A549 (cell line): ENCODE results near the gene MRM3. TPM values are rescaled to one million over a fixed set of nuclear protein-coding genes. Genes with fewer than 3 reads are reported as not detected.

Source experiments
- ATAC-seq, 2 experiments: fragments of 200-7000 bp in 1 of 2; fragments of >200 bp in 1 of 2; cut with Nextera tagmentation in 1 of 2; cut with Tn5 transposase in 1 of 2; 3 replicates each; pipeline versions ENCODE4 v1.8.0 to v1.9.1; 2018 to 2020; ENCODE audit warnings: mild to moderate bottlenecking in 1 of 2, moderate library complexity in 1 of 2
- CTCF ChIA-PET: fragments of 300-600 bp; sonication (Branson Sonifier 250); formaldehyde crosslinking; extraction: SDS; loops from one replicate; lab custom pipeline; 2021; ENCODE audit warnings: antibody characterized with exemption, inconsistent platforms; lab: Yijun Ruan, JAX
- POLR2A ChIA-PET: fragments of 350-600 bp; formaldehyde crosslinking; extraction: SDS; loops from one replicate; lab custom pipeline; 2021; ENCODE audit warnings: antibody characterized with exemption, inconsistent platforms; lab: Yijun Ruan, JAX
- DNase-seq, 2 experiments: peaks; one replicate each; pipeline versions ENCODE4 v3.0.0 to v3.0.0-alpha.2; 2011 to 2016; ENCODE audit warnings: low read depth in 1 of 2, low spot score in 1 of 2
- FAIRE-seq: peaks from 2 replicates; lab custom pipeline; 2011; peaks lifted over from hg19 to GRCh38; lab: Jason Lieb, UNC
- H3K27ac ChIP-seq, 2 experiments: fragments of >200 bp; sonication (Bioruptor Twin); formaldehyde crosslinking; 3 replicates each; pipeline ENCODE4 v1.5.1; 2016 to 2017
- H3K4me1 ChIP-seq: fragments of >200 bp; sonication (Bioruptor Twin); formaldehyde crosslinking; 3 replicates; pipeline ENCODE4 v1.6.1; 2016
- H3K4me2 ChIP-seq: fragments of >200 bp; sonication (Bioruptor Twin); formaldehyde crosslinking; 3 replicates; pipeline ENCODE4 v1.6.1; 2016
- H3K4me3 ChIP-seq: fragments of >200 bp; sonication (Bioruptor Twin); formaldehyde crosslinking; 3 replicates; pipeline ENCODE4 v1.5.1; 2016
- H3K9me3 ChIP-seq: fragments of >200 bp; sonication (Bioruptor Twin); formaldehyde crosslinking; 3 replicates; pipeline ENCODE4 v1.6.1; 2016
- BHLHE40 ChIP-seq: IDR thresholded peaks from 2 replicates; pipeline ENCODE4 v1.6.1; 2012; ENCODE audit warnings: low read depth, low read length, inconsistent platforms
- CBX8 ChIP-seq: fragments of 200-600 bp; sonication (generic); IDR thresholded peaks from 2 replicates; pipeline ENCODE4 v1.6.1; 2016
- CHD2 ChIP-seq: fragments of 150-350 bp; IDR thresholded peaks from 2 replicates; pipeline ENCODE4 v1.6.1; 2014; ENCODE audit warnings: low read length; ENCODE audit not compliant: partially characterized antibody
- EP300 ChIP-seq, 2 experiments: fragments of >200 bp; sonication (Bioruptor Twin); formaldehyde crosslinking; IDR thresholded peaks; 2 replicates in 1 of 2; 3 replicates in 1 of 2; pipeline ENCODE4 v1.6.1; 2016 to 2017
- GATA3 ChIP-seq: IDR thresholded peaks from 2 replicates; pipeline ENCODE4 v1.6.1; 2012; ENCODE audit warnings: borderline replicate concordance
- HMGXB4 ChIP-seq: fragments of 250-450 bp; sonication (Bioruptor Pico); IDR thresholded peaks from 2 replicates; pipeline ENCODE4 v1.5.0; 2021; ENCODE audit warnings: mild to moderate bottlenecking, moderate library complexity, borderline replicate concordance
- JUN ChIP-seq, 2 experiments: fragments of >200 bp; sonication (Bioruptor Twin); formaldehyde crosslinking; IDR thresholded peaks; 2 replicates in 1 of 2; 3 replicates in 1 of 2; pipeline ENCODE4 v1.6.1; 2016 to 2017
- JUNB ChIP-seq: fragments of >200 bp; sonication (Bioruptor Twin); formaldehyde crosslinking; IDR thresholded peaks from 2 replicates; pipeline ENCODE4 v1.6.1; 2016
- KDM1A ChIP-seq: fragments of 200-600 bp; sonication (generic); IDR thresholded peaks from 2 replicates; pipeline ENCODE4 v1.6.1; 2016; ENCODE audit warnings: low read depth, mild to moderate bottlenecking
- MAZ ChIP-seq: fragments of 150-350 bp; IDR thresholded peaks from 2 replicates; pipeline ENCODE4 v1.6.1; 2014; ENCODE audit warnings: antibody characterized with exemption, low read depth, low read length, borderline replicate concordance
- MYC ChIP-seq: IDR thresholded peaks from 2 replicates; pipeline ENCODE4 v1.6.1; 2012; ENCODE audit warnings: mild to moderate bottlenecking, inconsistent platforms, low read length, improper control_type of control experiment, borderline replicate concordance
- NFE2L2 ChIP-seq: fragments of 150-350 bp; conservative IDR thresholded peaks from 2 replicates; pipeline ENCODE4 v1.6.1; 2014; ENCODE audit warnings: low read length
- PHF8 ChIP-seq: fragments of 200-600 bp; sonication (generic); IDR thresholded peaks from 2 replicates; pipeline ENCODE4 v1.6.1; 2016; ENCODE audit warnings: low read depth, mild to moderate bottlenecking, antibody characterized with exemption, moderate library complexity, borderline replicate concordance
- POLR2AphosphoS2 ChIP-seq: conservative IDR thresholded peaks from 2 replicates; pipeline ENCODE4 v1.6.1; 2012; ENCODE audit warnings: low read length, improper control_type of control experiment, inconsistent platforms
- RAD21 ChIP-seq, 2 experiments: fragments of >200 bp in 1 of 2; sonication (Bioruptor Twin) in 1 of 2; formaldehyde crosslinking in 1 of 2; IDR thresholded peaks in 1 of 2; conservative IDR thresholded peaks in 1 of 2; 2 replicates in 1 of 2; 3 replicates in 1 of 2; pipeline ENCODE4 v1.6.1; 2012 to 2018; ENCODE audit warnings: inconsistent platforms in 1 of 2
- RNF2 ChIP-seq: fragments of 200-600 bp; sonication (generic); IDR thresholded peaks from 2 replicates; pipeline ENCODE4 v1.6.1; 2016; ENCODE audit warnings: low read depth, mild to moderate bottlenecking, antibody characterized with exemption, moderate library complexity, borderline replicate concordance
- SREBF2 ChIP-seq: fragments of 450-650 bp; IDR thresholded peaks from 2 replicates; pipeline ENCODE4 v1.6.1; 2014; ENCODE audit warnings: mild to moderate bottlenecking, moderate library complexity
- TFCP2L1 ChIP-seq: fragments of 250-450 bp; sonication (Bioruptor Pico); IDR thresholded peaks from 2 replicates; pipeline ENCODE4 v1.5.0; 2021; ENCODE audit warnings: mild to moderate bottlenecking
- WGBS: methylation state at CpG from one replicate; pipeline ENCODE4 v1.1.6; 2017; ENCODE audit errors: missing lambda C conversion rate; 5-methylcytosine and 5-hydroxymethylcytosine counted together
- polyA plus RNA-seq, 4 experiments: library from polyadenylated mRNA; depleted of rRNA in 3 of 4; stranded (reverse); fragments of >200 nt; fragmentation: RNase III in 1 of 4; extraction: RNeasy Plus Mini Kit Qiagen cat#74134 plus additional on column Dnase treatment in 1 of 4; gene quantifications; 2 replicates in 3 of 4; 3 replicates in 1 of 4; pipeline ENCODE4 v1.2.3, GENCODE V29; 2011 to 2017
- TF ChIP-seq, protein P1 (sequence below): fragments of 150-350 bp; IDR thresholded peaks from 2 replicates; pipeline ENCODE4 v1.6.1; 2014; ENCODE audit warnings: low read depth, mild to moderate bottlenecking, low read length
- TF ChIP-seq, protein P2 (sequence below): fragments of 450-650 bp; IDR thresholded peaks from 2 replicates; pipeline ENCODE4 v1.6.1; 2014; ENCODE audit warnings: antibody characterized with exemption

The MRM3 gene
- polyA plus RNA-seq, 2 of the 4 experiments (the other 2 are of a cell fraction): 38.8 to 47.1 TPM

- TF ChIP-seq SREBF2: no peak
- TF ChIP-seq RNF2: no peak
- TF ChIP-seq NFE2L2: no peak
- no peak for TF ChIP-seq GATA3
- TF ChIP-seq BHLHE40: no peak
- no peak for TF ChIP-seq TFCP2L1 (CRISPR knock-in tag)
Observed at GRCh38 chr17:819251-819650, 37.1 kb downstream of the MRM3 start (continued).

- no peak for TF ChIP-seq MAZ
- no peak for TF ChIP-seq CBX8
- TF ChIP-seq, protein P1, sequence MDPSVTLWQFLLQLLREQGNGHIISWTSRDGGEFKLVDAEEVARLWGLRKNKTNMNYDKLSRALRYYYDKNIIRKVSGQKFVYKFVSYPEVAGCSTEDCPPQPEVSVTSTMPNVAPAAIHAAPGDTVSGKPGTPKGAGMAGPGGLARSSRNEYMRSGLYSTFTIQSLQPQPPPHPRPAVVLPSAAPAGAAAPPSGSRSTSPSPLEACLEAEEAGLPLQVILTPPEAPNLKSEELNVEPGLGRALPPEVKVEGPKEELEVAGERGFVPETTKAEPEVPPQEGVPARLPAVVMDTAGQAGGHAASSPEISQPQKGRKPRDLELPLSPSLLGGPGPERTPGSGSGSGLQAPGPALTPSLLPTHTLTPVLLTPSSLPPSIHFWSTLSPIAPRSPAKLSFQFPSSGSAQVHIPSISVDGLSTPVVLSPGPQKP: no peak
- no peak for TF ChIP-seq EP300 (IDR thresholded peaks at IDR 0.05)
- no peak for TF ChIP-seq PHF8
- no peak overlapping the region for H3K4me2 ChIP-seq
- 89% methylated on average over 9 of the region's 9 CpGs for WGBS
- no peaks in the 10 kb centered on the region for H3K9me3 ChIP-seq
- ATAC-seq (no peak), DNase-seq (no peak), FAIRE-seq (no peak)
- POLR2A ChIA-PET: no interaction called here
- no peaks in the 10 kb centered on the region for H3K4me1 ChIP-seq
- H3K4me3 ChIP-seq: no peak overlapping the region
- CTCF ChIA-PET: interaction anchor here (1.2 kb wide), 1 partner anchor 46 kb away, joined by 3 read pairs; no protein-coding TSS in a partner anchor
- no peak overlapping the region for H3K27ac ChIP-seq
Observed at GRCh38 chr17:823501-823902, 41.3 kb downstream of the MRM3 start.

- Histone ChIP-seq H3K27ac (no peak overlapping the region), H3K4me3 (no peak overlapping the region), H3K4me1 (no peaks in the 10 kb centered on the region), H3K9me3 (no peaks in the 10 kb centered on the region), H3K4me2 (no peak overlapping the region)
- POLR2A ChIA-PET: no interaction called here
- 91% methylated on average over 16 of the region's 16 CpGs for WGBS
- DNase-seq (no peak), FAIRE-seq (no peak), ATAC-seq (no peak)
- no peak for TF ChIP-seq HMGXB4 (CRISPR knock-in tag)
- TF ChIP-seq KDM1A: no peak
- no peak for TF ChIP-seq MYC
- TF ChIP-seq, protein P2, sequence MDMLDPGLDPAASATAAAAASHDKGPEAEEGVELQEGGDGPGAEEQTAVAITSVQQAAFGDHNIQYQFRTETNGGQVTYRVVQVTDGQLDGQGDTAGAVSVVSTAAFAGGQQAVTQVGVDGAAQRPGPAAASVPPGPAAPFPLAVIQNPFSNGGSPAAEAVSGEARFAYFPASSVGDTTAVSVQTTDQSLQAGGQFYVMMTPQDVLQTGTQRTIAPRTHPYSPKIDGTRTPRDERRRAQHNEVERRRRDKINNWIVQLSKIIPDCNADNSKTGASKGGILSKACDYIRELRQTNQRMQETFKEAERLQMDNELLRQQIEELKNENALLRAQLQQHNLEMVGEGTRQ: no peak
- TF ChIP-seq RAD21 (conservative IDR thresholded peaks at IDR 0.05 in 1 of 2, IDR thresholded peaks at IDR 0.05 in 1 of 2): no peak
- TF ChIP-seq TFCP2L1 (CRISPR knock-in tag): no peak
- TF ChIP-seq POLR2AphosphoS2: no peak
- no peak for TF ChIP-seq CHD2
- TF ChIP-seq JUNB: no peak
- TF ChIP-seq JUN (IDR thresholded peaks at IDR 0.05): no peak
- CTCF ChIA-PET: interaction anchor here (0.6 to 2.1 kb wide), 7 partner anchors 9 to 584 kb away, joined by 3 to 6 read pairs (median 3); partner anchors contain the start of gene TIMM22
Observed at GRCh38 chr17:824378-824777, 42.2 kb downstream of the MRM3 start.
